Activated CD4-positive, alpha-beta T cell treated with anti-CD3 and anti-CD28 coated beads, Interleukin-2, amount 50 U/mL, for 48 hours (primary cell): Measurements from ENCODE around the gene TTC39A.
"Not testable (repeated sequence)": the region's sequence is repeated elsewhere in the genome, so short reads cannot be mapped to it uniquely, and the experiment has no call there.

Source experiments
- DNase-seq, 2 experiments: peaks; one replicate each; pipeline ENCODE4 v3.0.0-alpha.2; 2020

Gene TTC39A

GRCh38 chr1:51336004-51336403 is 5.6 kb upstream of the TTC39A start:
- no peak for DNase-seq

- no peak for DNase-seq
Observed at GRCh38 chr1:51331206-51332100, 1.1 kb upstream of the TTC39A start.

GRCh38 chr1:51329443-51330325 is 678 bp downstream of the TTC39A start:
- no peak for DNase-seq

GRCh38 chr1:51328926-51329325 is 1.4 kb downstream of the TTC39A start:
- DNase-seq = no peak

GRCh38 chr1:51328279-51328678 is 2.1 kb downstream of the TTC39A start:
- DNase-seq = no peak

GRCh38 chr1:51327386-51327785 is 3.0 kb downstream of the TTC39A start:
- DNase-seq = no peak

- DNase-seq = no peak
Observed at GRCh38 chr1:51326839-51327238, 3.5 kb downstream of the TTC39A start.

GRCh38 chr1:51325878-51326755 is 4.2 kb downstream of the TTC39A start:
- no peak for DNase-seq

- no peak for DNase-seq
Observed at GRCh38 chr1:51325391-51325790, 5.0 kb downstream of the TTC39A start.

GRCh38 chr1:51325011-51325385 is 5.4 kb downstream of the TTC39A start:
- DNase-seq = not testable (repeated sequence)

- no peak for DNase-seq
Observed at GRCh38 chr1:51324251-51325010, 5.9 kb downstream of the TTC39A start.

- DNase-seq = no peak
Observed at GRCh38 chr1:51323778-51324177, 6.6 kb downstream of the TTC39A start.

- no peak for DNase-seq
Observed at GRCh38 chr1:51322417-51323101, 7.8 kb downstream of the TTC39A start.

- no peak for DNase-seq
Observed at GRCh38 chr1:51321924-51322280, 8.5 kb downstream of the TTC39A start.

GRCh38 chr1:51320967-51321923 is 9.1 kb downstream of the TTC39A start:
- DNase-seq = no peak

GRCh38 chr1:51317798-51318197 is 12.6 kb downstream of the TTC39A start:
- DNase-seq = no peak

GRCh38 chr1:51316846-51317120 is 13.6 kb downstream of the TTC39A start:
- DNase-seq = no peak

- no peak for DNase-seq
Observed at GRCh38 chr1:51316113-51316845, 14.1 kb downstream of the TTC39A start.

GRCh38 chr1:51314974-51315373 is 15.4 kb downstream of the TTC39A start:
- no peak for DNase-seq
